HepG2 (cell line): ENCODE data around the gene LMTK2. TPM values are rescaled to one million over a fixed set of nuclear protein-coding genes. Genes with fewer than 3 reads are reported as not detected.
A peak's percentile ranks its signal among the peaks of the same experiment; 100 is the strongest.

ENCODE experiments used
- CERS6 ChIP-seq: sonication (generic); formaldehyde crosslinking; IDR thresholded peaks from 2 replicates; pipeline ENCODE4 v1.5.0; 2020; ENCODE audit warnings: missing genetic modification reagents
- CHCHD3 ChIP-seq: sonication (generic); formaldehyde crosslinking; IDR thresholded peaks from 2 replicates; pipeline ENCODE4 v1.8.0; 2022; ENCODE audit warnings: mild to moderate bottlenecking, missing genetic modification reagents, moderate library complexity
- ERF ChIP-seq: IDR thresholded peaks from 2 replicates; pipeline ENCODE4 v1.6.1; 2018; ENCODE audit warnings: missing biosample characterization, missing genetic modification reagents
- HOXA7 ChIP-seq: sonication (generic); formaldehyde crosslinking; IDR thresholded peaks from 2 replicates; pipeline ENCODE4 v1.8.1; 2022; ENCODE audit warnings: mild to moderate bottlenecking, missing genetic modification reagents, moderate library complexity
- IRX3 ChIP-seq: sonication (generic); formaldehyde crosslinking; IDR thresholded peaks from 2 replicates; pipeline ENCODE4 v1.8.1; 2023; ENCODE audit warnings: mild to moderate bottlenecking, low read depth, missing genetic modification reagents, borderline replicate concordance
- JUN ChIP-seq: sonication (generic); formaldehyde crosslinking; IDR thresholded peaks from 2 replicates; pipeline ENCODE4 v1.4.0; 2020; ENCODE audit warnings: mild to moderate bottlenecking, missing genetic modification reagents
- MLXIP ChIP-seq: sonication (generic); formaldehyde crosslinking; IDR thresholded peaks from 2 replicates; pipeline ENCODE4 v1.9.0; 2021; ENCODE audit warnings: missing genetic modification reagents, borderline replicate concordance
- POLR2AphosphoS5 ChIP-seq: IDR thresholded peaks from 2 replicates; pipeline ENCODE4 v1.6.1; 2012; ENCODE audit warnings: low read depth, low read length
- RBFOX2 ChIP-seq: fragments of 200-400 bp; formaldehyde crosslinking; IDR thresholded peaks from 2 replicates; pipeline ENCODE4 v1.6.1; 2017; ENCODE audit warnings: low read depth, mild to moderate bottlenecking, low read length
- RXRA ChIP-seq: sonication (generic); formaldehyde crosslinking; IDR thresholded peaks from 2 replicates; pipeline ENCODE4 v1.5.1; 2020; ENCODE audit warnings: missing genetic modification reagents
- TFDP1 ChIP-seq: IDR thresholded peaks from 2 replicates; pipeline ENCODE4 v1.6.1; 2016; ENCODE audit warnings: missing compliant biosample characterization, missing genetic modification reagents, borderline replicate concordance
- THRA ChIP-seq: sonication (generic); formaldehyde crosslinking; IDR thresholded peaks from 2 replicates; pipeline ENCODE4 v1.4.0; 2020; ENCODE audit warnings: missing genetic modification reagents, borderline replicate concordance
- ZNF142 ChIP-seq: sonication (generic); formaldehyde crosslinking; IDR thresholded peaks from 2 replicates; pipeline ENCODE4 v1.4.0; 2020; ENCODE audit warnings: missing genetic modification reagents
- ZNF317 ChIP-seq: sonication (generic); formaldehyde crosslinking; IDR thresholded peaks from 2 replicates; pipeline ENCODE4 v1.5.0; 2020; ENCODE audit warnings: mild to moderate bottlenecking, missing genetic modification reagents
- ZNF772 ChIP-seq: sonication (generic); formaldehyde crosslinking; IDR thresholded peaks from 2 replicates; pipeline ENCODE4 v1.5.0; 2020; ENCODE audit warnings: mild to moderate bottlenecking, missing genetic modification reagents
- polyA plus RNA-seq, 8 experiments: library from polyadenylated mRNA; depleted of rRNA in 3 of 8; stranded (reverse) in 7 of 8; unstranded in 1 of 8; fragments of >200 nt; fragmentation: Illumina TruSeq in 4 of 8; extraction: Trizol in 4 of 8; gene quantifications; 2 replicates each; pipeline versions ENCODE4 v1.2.1 to v1.2.3, GENCODE V29; 2011 to 2016; ENCODE audit warnings: low read depth in 4 of 8, missing spikeins in 1 of 8, mixed read lengths in 1 of 8; ENCODE audit not compliant: insufficient read depth in 1 of 8
- total RNA-seq, 5 experiments: library from RNA; depleted of rRNA; stranded (reverse); fragments of >200 nt; fragmentation: Illumina TruSeq; extraction: Trizol; gene quantifications; 2 replicates each; pipeline ENCODE4 v1.2.3, GENCODE V29; 2016; ENCODE audit warnings: low read depth in 1 of 5

The LMTK2 gene
- total and polyA plus RNA-seq, 2 of the 13 experiments (the other 11 are each of a cell fraction or from before 2014, with no cell fraction given) = 9.5 to 11.7 TPM

GRCh38 chr7:98211676-98212531 lies 105.2 kb downstream of the LMTK2 start (continued):
- 0 out of 2 replicates have a peak, but pooled peaks have one; percentile 47 for TF ChIP-seq ZNF317
- TF ChIP-seq CERS6 (CRISPR knock-in tag) = no peak
- TF ChIP-seq ZNF142 (CRISPR knock-in tag) = 0 out of 2 replicates have a peak, but pooled peaks have one; percentile 41
- 0 out of 2 replicates have a peak, but pooled peaks have one; percentile 43 for TF ChIP-seq HOXA7 (CRISPR knock-in tag)
- TF ChIP-seq CHCHD3 = no peak
- no peak; the same call in 1 of the 2 replicates for TF ChIP-seq POLR2AphosphoS5
- TF ChIP-seq ERF (CRISPR knock-in tag) = no peak; the same call in 1 of the 2 replicates
- TF ChIP-seq THRA = peak; percentile 96
- peak; percentile 15; the same call in 1 of the 2 replicates for TF ChIP-seq TFDP1 (CRISPR knock-in tag)
- peak; percentile 43; the same call in 1 of the 2 replicates for TF ChIP-seq RBFOX2
- TF ChIP-seq JUN (CRISPR knock-in tag) = peak; percentile 97
- no peak for TF ChIP-seq MLXIP (CRISPR knock-in tag)
- TF ChIP-seq ZNF772 (CRISPR knock-in tag) = peak; percentile 31; the same call in 1 of the 2 replicates
- no peak for TF ChIP-seq IRX3
- peak; percentile 98 for TF ChIP-seq RXRA (CRISPR knock-in tag)
